H9 (cell line): ENCODE data around the gene PMF1. TPM values are rescaled to one million over a fixed set of nuclear protein-coding genes. Genes with fewer than 3 reads are reported as not detected.

Source experiments
- DNase-seq: peaks from one replicate; pipeline ENCODE4 v3.0.0-alpha.2; 2017
- H2AFZ ChIP-seq: one replicate; pipeline ENCODE4 v1.6.1; 2013; ENCODE audit warnings: mild to moderate bottlenecking, low read length, control low read depth, moderate library complexity
- H2AK5ac ChIP-seq: 2 replicates; pipeline ENCODE4 v1.6.1; 2013; ENCODE audit warnings: low read length, control low read depth, mixed read lengths; ENCODE audit not compliant: insufficient read length
- H2BK120ac ChIP-seq: one replicate; pipeline ENCODE4 v1.6.1; 2013; ENCODE audit warnings: low read depth, mild to moderate bottlenecking, low read length, control low read depth, inconsistent platforms; ENCODE audit not compliant: poor library complexity, severe bottlenecking
- H2BK12ac ChIP-seq: 2 replicates; pipeline ENCODE4 v1.6.1; 2013; ENCODE audit warnings: low read length, control low read depth, mixed read lengths, low read depth; ENCODE audit not compliant: insufficient read length
- H2BK15ac ChIP-seq: 2 replicates; pipeline ENCODE4 v1.6.1; 2013; ENCODE audit warnings: low read depth, low read length, control low read depth
- H2BK20ac ChIP-seq: one replicate; pipeline ENCODE4 v1.6.1; 2013; ENCODE audit warnings: low read depth, mild to moderate bottlenecking, low read length, control low read depth, inconsistent platforms; ENCODE audit not compliant: poor library complexity, severe bottlenecking
- H2BK5ac ChIP-seq: 2 replicates; pipeline ENCODE4 v1.6.1; 2013; ENCODE audit warnings: low read length, control low read depth, mixed read lengths; ENCODE audit not compliant: insufficient read length
- H3K14ac ChIP-seq: 2 replicates; pipeline ENCODE4 v1.6.1; 2013; ENCODE audit warnings: low read length, control low read depth; ENCODE audit not compliant: insufficient read depth
- H3K18ac ChIP-seq: 2 replicates; pipeline ENCODE4 v1.6.1; 2013; ENCODE audit warnings: low read depth, mild to moderate bottlenecking, mixed read lengths, low read length, control low read depth; ENCODE audit not compliant: insufficient read length
- H3K23ac ChIP-seq: 2 replicates; pipeline ENCODE4 v1.6.1; 2013; ENCODE audit warnings: low read length, control low read depth, mixed read lengths, low read depth; ENCODE audit not compliant: insufficient read length
- H3K23me2 ChIP-seq: 2 replicates; pipeline ENCODE4 v1.6.1; 2013; ENCODE audit warnings: low read depth, mild to moderate bottlenecking, mixed read lengths, low read length, control low read depth; ENCODE audit not compliant: insufficient read length, poor library complexity, severe bottlenecking
- H3K27ac ChIP-seq: 2 replicates; pipeline ENCODE4 v1.5.1; 2013; ENCODE audit warnings: low read length, control low read depth, mixed read lengths, low read depth; ENCODE audit not compliant: insufficient read length
- H3K27me3 ChIP-seq: 2 replicates; pipeline ENCODE4 v1.6.1; 2013; ENCODE audit warnings: low read length, control low read depth, inconsistent platforms; ENCODE audit not compliant: insufficient read depth
- H3K4ac ChIP-seq: 2 replicates; pipeline ENCODE4 v1.6.1; 2013; ENCODE audit warnings: low read depth, mild to moderate bottlenecking, control low read depth, inconsistent platforms, low read length, moderate library complexity
- H3K4me1 ChIP-seq: 2 replicates; pipeline ENCODE4 v1.6.1; 2013; ENCODE audit warnings: low read length, control low read depth, inconsistent platforms; ENCODE audit not compliant: insufficient read depth
- H3K4me2 ChIP-seq: 2 replicates; pipeline ENCODE4 v1.6.1; 2013; ENCODE audit warnings: low read length, control low read depth, mixed read lengths; ENCODE audit not compliant: insufficient read length, insufficient read depth
- H3K56ac ChIP-seq: 2 replicates; pipeline ENCODE4 v1.6.1; 2013; ENCODE audit warnings: low read depth, mild to moderate bottlenecking, mixed read lengths, low read length, control low read depth; ENCODE audit not compliant: insufficient read length
- H3K79me1 ChIP-seq: 2 replicates; pipeline ENCODE4 v1.6.1; 2013; ENCODE audit warnings: low read depth, mild to moderate bottlenecking, moderate library complexity, low read length, control low read depth, inconsistent platforms; ENCODE audit not compliant: insufficient read depth, poor library complexity, severe bottlenecking
- H3K79me2 ChIP-seq: 2 replicates; pipeline ENCODE4 v1.6.1; 2013; ENCODE audit warnings: low read length, control low read depth, inconsistent platforms; ENCODE audit not compliant: insufficient read depth
- H3K9ac ChIP-seq: 2 replicates; pipeline ENCODE4 v1.6.1; 2013; ENCODE audit warnings: low read length, control low read depth, mixed read lengths; ENCODE audit not compliant: insufficient read length; ENCODE audit errors: extremely low read depth
- H3K9me3 ChIP-seq: one replicate; pipeline ENCODE4 v1.6.1; 2013; ENCODE audit warnings: low read depth, low read length, inconsistent platforms; ENCODE audit not compliant: control insufficient read depth
- H3T11ph ChIP-seq: one replicate; pipeline ENCODE4 v1.6.1; 2013; ENCODE audit warnings: mild to moderate bottlenecking, low read length, control low read depth, inconsistent platforms
- H4K20me1 ChIP-seq: one replicate; pipeline ENCODE4 v1.6.1; 2013; ENCODE audit not compliant: control insufficient read depth, insufficient read length, insufficient read depth
- H4K5ac ChIP-seq: 2 replicates; pipeline ENCODE4 v1.6.1; 2013; ENCODE audit warnings: low read depth, mild to moderate bottlenecking, mixed read lengths, low read length, control low read depth; ENCODE audit not compliant: insufficient read length
- H4K8ac ChIP-seq: replicated peaks from 2 replicates; pipeline ENCODE4 v1.6.1; 2013; ENCODE audit warnings: low read length, control low read depth, mixed read lengths, low read depth; ENCODE audit not compliant: insufficient read length
- H4K91ac ChIP-seq: 2 replicates; pipeline ENCODE4 v1.6.1; 2013; ENCODE audit warnings: low read depth, mild to moderate bottlenecking, moderate library complexity, mixed read lengths, low read length, control low read depth; ENCODE audit not compliant: insufficient read length
- H3K27ac Mint-ChIP-seq, 3 experiments: 2 replicates in 2 of 3; 3 replicates in 1 of 3; pipeline ENCODE4 v1.8.0; 2020 to 2021; ENCODE audit warnings: mixed read lengths in 3 of 3, mild to moderate bottlenecking in 1 of 3, moderate library complexity in 1 of 3
- H3K27me3 Mint-ChIP-seq: 2 replicates; pipeline ENCODE4 v1.8.0; 2021; ENCODE audit warnings: low read depth, mild to moderate bottlenecking, moderate library complexity, mixed read lengths
- H3K36me3 Mint-ChIP-seq, 3 experiments: 2 replicates in 2 of 3; 3 replicates in 1 of 3; pipeline ENCODE4 v1.8.0; 2020 to 2021; ENCODE audit warnings: low read depth in 3 of 3, mixed read lengths in 3 of 3; ENCODE audit not compliant: insufficient read depth in 1 of 3
- H3K4me1 Mint-ChIP-seq, 2 experiments: 2 replicates each; pipeline ENCODE4 v1.8.0; 2020; ENCODE audit warnings: mixed read lengths in 2 of 2
- H3K4me3 Mint-ChIP-seq, 2 experiments: 2 replicates in 1 of 2; 3 replicates in 1 of 2; pipeline ENCODE4 v1.8.0; 2020 to 2021; ENCODE audit warnings: mild to moderate bottlenecking in 2 of 2, mixed read lengths in 2 of 2, moderate library complexity in 1 of 2
- H3K9me3 Mint-ChIP-seq, 2 experiments: 2 replicates in 1 of 2; 3 replicates in 1 of 2; pipeline ENCODE4 v1.8.0; 2020; ENCODE audit warnings: mild to moderate bottlenecking in 2 of 2, mixed read lengths in 2 of 2, moderate library complexity in 1 of 2
- CTCF ChIP-seq: fragments of 200-600 bp; sonication (generic); conservative IDR thresholded peaks from 3 replicates; pipeline ENCODE4 v1.8.0; 2021; ENCODE audit warnings: antibody characterized with exemption, mild to moderate bottlenecking
- WGBS: extraction: QIAGEN DNeasy Blood & Tissue Kit; methylation state at CpG from one replicate; pipeline ENCODE4 v1.1.7; 2013; ENCODE audit warnings: missing lambda C conversion rate, low lambda C conversion rate, mixed read lengths; ENCODE audit not compliant: insufficient read length; ENCODE audit errors: extremely low coverage; 5-methylcytosine and 5-hydroxymethylcytosine counted together
- total RNA-seq: library from RNA; stranded (reverse); gene quantifications from 2 replicates; pipeline ENCODE4 v1.2.1, GENCODE V29; 2021

PMF1 gene
- total RNA-seq, 1 experiment from 2014 or later: 136 TPM

- H2BK12ac ChIP-seq: no peak overlapping the region
- Mint-ChIP-seq H3K9me3 (no peaks in the 10 kb centered on the region), H3K27me3 (no peaks in the 10 kb centered on the region), H3K27ac (peak overlapping the region in 2 of 3 experiments; percentile 29 to 76; a peak in 3 of 7 replicates), H3K4me3 (no peak overlapping the region; a peak in 1 of 5 replicates), H3K4me1 (peaks cover 9 to 22% of the 10 kb centered on the region in 2 experiments), H3K36me3 (peaks cover 7 to 44% (median 19%) of the 10 kb centered on the region in 3 experiments; a peak in 6 of 7 replicates)
- peaks cover 17% of the 10 kb centered on the region for H3K79me1 ChIP-seq
- no CpG with 5 or more reads among the region's 8 CpGs for WGBS
- no peak overlapping the region for H3K14ac ChIP-seq
- H3K4me1 ChIP-seq: 0 out of 2 replicates have a peak, but pooled peaks cover 3% of the 10 kb centered on the region
- H3K18ac ChIP-seq: no peak overlapping the region
- H3K9me3 ChIP-seq: no peaks in the 10 kb centered on the region
- no peaks in the 10 kb centered on the region for H4K20me1 ChIP-seq
- peaks cover 13% of the 10 kb centered on the region; the same call in 1 of the 2 replicates for H3K79me2 ChIP-seq
- no peak overlapping the region for H3K9ac ChIP-seq
- no peak overlapping the region for H2AFZ ChIP-seq
- no peak overlapping the region for H3K56ac ChIP-seq
- no peak overlapping the region for H2BK120ac ChIP-seq
- no peak overlapping the region for H2BK15ac ChIP-seq
- no peak overlapping the region for H3K23ac ChIP-seq
- H3K27ac ChIP-seq: no peak overlapping the region
- no peak overlapping the region for H3T11ph ChIP-seq
- H4K91ac ChIP-seq: no peak overlapping the region
- no peak overlapping the region for H3K4me2 ChIP-seq
- H2BK20ac ChIP-seq: no peak overlapping the region
- no peak overlapping the region for H4K8ac ChIP-seq
- no peak overlapping the region for H4K5ac ChIP-seq
- no peak overlapping the region for H2BK5ac ChIP-seq
- no peak for DNase-seq
- TF ChIP-seq CTCF: no peak
- no peak overlapping the region for H2AK5ac ChIP-seq
- H3K23me2 ChIP-seq: no peaks in the 10 kb centered on the region
- H3K27me3 ChIP-seq: no peaks in the 10 kb centered on the region
- no peak overlapping the region for H3K4ac ChIP-seq
Measured at GRCh38 chr1:156200044-156200443, 12.8 kb upstream of the PMF1 start.
